Neural cell (in vitro differentiated cells): ENCODE data around the gene ZBTB7B. TPM values are rescaled to one million over a fixed set of nuclear protein-coding genes. Genes with fewer than 3 reads are reported as not detected.
A peak's percentile ranks its signal among the peaks of the same experiment; 100 is the strongest.

Experiments used
- H2AFZ ChIP-seq: fragments of 200-600, 300-800 bp; sonication (generic), shearing (Covaris generic); 2 replicates; pipeline ENCODE4 v1.6.0; 2014; ENCODE audit warnings: low read depth, mild to moderate bottlenecking, antibody characterized with exemption, low read length, moderate library complexity
- H3F3A ChIP-seq: fragments of 200-600 bp; shearing (Covaris generic); 2 replicates; pipeline ENCODE4 v1.6.1; 2016; ENCODE audit warnings: mild to moderate bottlenecking, moderate library complexity, mixed read lengths, antibody characterized with exemption, low read length; ENCODE audit not compliant: insufficient read depth, poor library complexity, severe bottlenecking
- H3K27ac ChIP-seq: fragments of 200-600, 300-800 bp; sonication (generic), shearing (Covaris generic); 2 replicates; pipeline ENCODE4 v1.5.1; 2014; ENCODE audit warnings: mild to moderate bottlenecking, low read length, moderate library complexity
- H3K27me3 ChIP-seq: fragments of 300-800, 200-600 bp; sonication (generic), shearing (Covaris generic); 2 replicates; pipeline ENCODE4 v1.6.0; 2014; ENCODE audit warnings: mild to moderate bottlenecking, low read depth, low read length, moderate library complexity; ENCODE audit not compliant: insufficient read depth
- H3K36me3 ChIP-seq: fragments of 300-800, 200-600 bp; sonication (generic), shearing (Covaris generic); 2 replicates; pipeline ENCODE4 v1.5.1; 2014; ENCODE audit warnings: mild to moderate bottlenecking, antibody characterized with exemption, low read length, moderate library complexity; ENCODE audit not compliant: insufficient read depth
- H3K4me2 ChIP-seq: fragments of 300-800, 200-600 bp; sonication (generic), shearing (Covaris generic); 2 replicates; pipeline ENCODE4 v1.6.0; 2014; ENCODE audit warnings: mild to moderate bottlenecking, low read length
- H3K4me3 ChIP-seq: fragments of 300-800, 200-600 bp; sonication (generic), shearing (Covaris generic); 2 replicates; pipeline ENCODE4 v1.5.1; 2014; ENCODE audit warnings: mild to moderate bottlenecking, low read length, moderate library complexity
- H3K79me2 ChIP-seq: fragments of 200-600 bp; shearing (Covaris generic); replicated peaks from 2 replicates; pipeline ENCODE4 v1.6.0; 2014; ENCODE audit warnings: mild to moderate bottlenecking, low read length, moderate library complexity; ENCODE audit not compliant: insufficient read depth
- H3K9ac ChIP-seq: fragments of 300-800, 200-600 bp; sonication (generic), shearing (Covaris generic); 2 replicates; pipeline ENCODE4 v1.6.1; 2016; ENCODE audit warnings: mild to moderate bottlenecking, low read length, mixed read lengths
- H3K9me2 ChIP-seq: fragments of 200-600 bp; shearing (Covaris generic); 2 replicates; pipeline ENCODE4 v1.6.1; 2016; ENCODE audit warnings: mild to moderate bottlenecking, low read length, mixed read lengths; ENCODE audit not compliant: insufficient read depth
- H3K9me3 ChIP-seq: fragments of 200-600, 300-800 bp; sonication (generic), shearing (Covaris generic); 2 replicates; pipeline ENCODE4 v1.6.1; 2016; ENCODE audit warnings: mild to moderate bottlenecking, mixed run types, low read length, moderate library complexity, mixed read lengths
- H4K20me1 ChIP-seq: fragments of 200-600 bp; shearing (Covaris generic); 2 replicates; pipeline ENCODE4 v1.6.1; 2016; ENCODE audit warnings: mild to moderate bottlenecking, mixed run types; ENCODE audit not compliant: insufficient read depth
- CTCF ChIP-seq: fragments of 450-650 bp; IDR thresholded peaks from 2 replicates; pipeline ENCODE4 v1.5.1; 2014; ENCODE audit warnings: antibody characterized with exemption, mild to moderate bottlenecking, moderate library complexity; ENCODE audit not compliant: poor library complexity, severe bottlenecking
- EP300 ChIP-seq: fragments of 450-650 bp; conservative IDR thresholded peaks from 2 replicates; pipeline ENCODE4 v1.6.1; 2014; ENCODE audit warnings: antibody characterized with exemption, mild to moderate bottlenecking, moderate library complexity; ENCODE audit not compliant: poor library complexity, severe bottlenecking
- EZH2 ChIP-seq: fragments of 200-600, 300-800 bp; shearing (Covaris generic), sonication (generic); IDR thresholded peaks from 2 replicates; pipeline ENCODE4 v1.6.1; 2014; ENCODE audit warnings: antibody characterized with exemption, low read length, borderline replicate concordance, mild to moderate bottlenecking; ENCODE audit not compliant: insufficient read depth, poor library complexity, severe bottlenecking
- MXI1 ChIP-seq: fragments of 450-650 bp; conservative IDR thresholded peaks from 2 replicates; pipeline ENCODE4 v1.6.1; 2014; ENCODE audit warnings: antibody characterized with exemption, mild to moderate bottlenecking; ENCODE audit not compliant: poor library complexity, severe bottlenecking
- POLR2AphosphoS5 ChIP-seq: IDR thresholded peaks from 2 replicates; pipeline ENCODE4 v1.6.1; 2012
- RAD21 ChIP-seq: fragments of 450-650 bp; conservative IDR thresholded peaks from 2 replicates; pipeline ENCODE4 v1.6.1; 2014; ENCODE audit warnings: antibody characterized with exemption, mild to moderate bottlenecking, moderate library complexity
- REST ChIP-seq: IDR thresholded peaks from 2 replicates; pipeline ENCODE4 v1.6.1; 2012; ENCODE audit warnings: borderline replicate concordance
- SMC3 ChIP-seq: fragments of 450-650 bp; conservative IDR thresholded peaks from 2 replicates; pipeline ENCODE4 v1.6.1; 2014; ENCODE audit warnings: antibody characterized with exemption, mild to moderate bottlenecking, moderate library complexity; ENCODE audit not compliant: poor library complexity
- TAF1 ChIP-seq: IDR thresholded peaks from 2 replicates; pipeline ENCODE4 v1.6.1; 2012; ENCODE audit warnings: low read depth
- polyA plus RNA-seq: library from polyadenylated mRNA; depleted of rRNA; stranded (reverse); fragments of >200 nt; gene quantifications from 2 replicates; pipeline ENCODE4 v1.2.3, GENCODE V29; 2014

The ZBTB7B gene
- polyA plus RNA-seq, 1 donor from 2014 or later: 0.54 TPM

- H3F3A ChIP-seq: peaks cover 3% of the 10 kb centered on the region
- H3K27me3 ChIP-seq: peaks cover 9% of the 10 kb centered on the region
- H3K4me3 ChIP-seq: peak overlapping the region; percentile 79
- H3K9me2 ChIP-seq: no peaks in the 10 kb centered on the region
- H3K9me3 ChIP-seq: no peaks in the 10 kb centered on the region
- H4K20me1 ChIP-seq: no peaks in the 10 kb centered on the region
- H3K79me2 ChIP-seq: no peaks in the 10 kb centered on the region
- H3K27ac ChIP-seq: peak overlapping the region; percentile 47
- peak overlapping the region; percentile 66 for H3K9ac ChIP-seq
- peak overlapping the region; percentile 45 for H2AFZ ChIP-seq
- no peaks in the 10 kb centered on the region for H3K36me3 ChIP-seq
- no peak for TF ChIP-seq RAD21
- TF ChIP-seq TAF1: no peak
- TF ChIP-seq MXI1: no peak
- no peak for TF ChIP-seq POLR2AphosphoS5
- TF ChIP-seq SMC3: no peak
- TF ChIP-seq EP300: no peak
- no peak for TF ChIP-seq CTCF
- no peak for TF ChIP-seq EZH2
- TF ChIP-seq REST: no peak
- H3K4me2 ChIP-seq: peak overlapping the region; percentile 94
Observed at GRCh38 chr1:155001425-155001674, 1.3 kb upstream of the ZBTB7B start.

- Histone ChIP-seq H3K9ac (peak overlapping the region; percentile 66), H3K27me3 (peaks cover 9% of the 10 kb centered on the region), H3K9me3 (no peaks in the 10 kb centered on the region), H3K79me2 (no peaks in the 10 kb centered on the region), H3K27ac (peak overlapping the region; percentile 47), H3K4me2 (peak overlapping the region; percentile 94), H2AFZ (peak overlapping the region; percentile 45), H3F3A (peaks cover 3% of the 10 kb centered on the region), H3K9me2 (no peaks in the 10 kb centered on the region), H3K36me3 (no peaks in the 10 kb centered on the region), H3K4me3 (peak overlapping the region; percentile 79), H4K20me1 (no peaks in the 10 kb centered on the region)
- TF ChIP-seq REST (no peak), SMC3 (no peak), MXI1 (no peak), EP300 (no peak), EZH2 (no peak), CTCF (peak; percentile 43), POLR2AphosphoS5 (peak; percentile 34), RAD21 (no peak), TAF1 (no peak)
Observed at GRCh38 chr1:155001675-155002463, 733 bp upstream of the ZBTB7B start.
